GM12878 (cell line): ENCODE results near the gene SPATA3. TPM values are rescaled to one million over a fixed set of nuclear protein-coding genes. Genes with fewer than 3 reads are reported as not detected.
A peak's percentile ranks its signal among the peaks of the same experiment; 100 is the strongest.

ENCODE experiments used
- ATF2 ChIP-seq: IDR thresholded peaks from 2 replicates; pipeline ENCODE4 v1.6.1; 2012; ENCODE audit warnings: low read length, inconsistent platforms
- BRCA1 ChIP-seq: IDR thresholded peaks from 2 replicates; pipeline ENCODE4 v1.6.1; 2011; ENCODE audit warnings: low read depth, low read length, improper control_type of control experiment
- CHD2 ChIP-seq: IDR thresholded peaks from 2 replicates; pipeline ENCODE4 v1.6.1; 2011; ENCODE audit warnings: low read depth, low read length, improper control_type of control experiment, borderline replicate concordance
- CREM ChIP-seq: IDR thresholded peaks from 2 replicates; pipeline ENCODE4 v1.6.1; 2014; ENCODE audit warnings: antibody characterized with exemption, low read depth
- FOS ChIP-seq: IDR thresholded peaks from 3 replicates; pipeline ENCODE4 v1.6.1; 2011; ENCODE audit warnings: borderline replicate concordance; ENCODE audit not compliant: insufficient read length; ENCODE audit errors: extremely low read depth
- JUNB ChIP-seq: IDR thresholded peaks from 2 replicates; pipeline ENCODE4 v1.6.1; 2016; ENCODE audit warnings: antibody characterized with exemption, mild to moderate bottlenecking
- MTA3 ChIP-seq: IDR thresholded peaks from 2 replicates; pipeline ENCODE4 v1.6.1; 2012; ENCODE audit warnings: low read length, inconsistent platforms, borderline replicate concordance
- NFXL1 ChIP-seq: fragments of 450-650 bp; IDR thresholded peaks from 2 replicates; pipeline ENCODE4 v1.6.1; 2017; ENCODE audit warnings: antibody characterized with exemption, mild to moderate bottlenecking, borderline replicate concordance
- POU2F2 ChIP-seq: IDR thresholded peaks from 3 replicates; pipeline ENCODE4 v1.6.1; 2011; ENCODE audit warnings: low read depth, mild to moderate bottlenecking, low read length, borderline replicate concordance
- RAD21 ChIP-seq: IDR thresholded peaks from 2 replicates; pipeline ENCODE4 v1.6.1; 2011; ENCODE audit warnings: mild to moderate bottlenecking, low read depth, low read length, moderate library complexity; ENCODE audit not compliant: insufficient read depth
- SIX5 ChIP-seq: IDR thresholded peaks from 2 replicates; pipeline ENCODE4 v1.6.1; 2011; ENCODE audit warnings: mild to moderate bottlenecking, low read depth, low read length, moderate library complexity; ENCODE audit not compliant: severe bottlenecking
- SRF ChIP-seq, 2 experiments: IDR thresholded peaks; 2 replicates each; pipeline ENCODE4 v1.6.1; 2011; ENCODE audit warnings: low read depth in 2 of 2, low read length in 2 of 2, mild to moderate bottlenecking in 1 of 2, moderate library complexity in 1 of 2
- SUPT20H ChIP-seq: IDR thresholded peaks from 2 replicates; pipeline ENCODE4 v1.6.1; 2011; ENCODE audit warnings: low read depth, mild to moderate bottlenecking, low read length, moderate library complexity, borderline replicate concordance; ENCODE audit not compliant: control insufficient read depth
- TCF7 ChIP-seq: IDR thresholded peaks from 2 replicates; pipeline ENCODE4 v1.6.1; 2014; ENCODE audit warnings: antibody characterized with exemption, borderline replicate concordance
- polyA plus RNA-seq, 11 experiments: library from polyadenylated mRNA; depleted of rRNA in 4 of 11; unstranded in 6 of 11; stranded (reverse) in 5 of 11; fragments of >200 nt; fragmentation: Nextera tagmentation in 4 of 11; fragmentation: Illumina TruSeq in 1 of 11; extraction: Ambion mirVana in 4 of 11; extraction: Trizol in 1 of 11; gene quantifications; 1 replicate in 1 of 11; 2 replicates in 10 of 11; pipeline versions ENCODE4 v1.2.1 to v1.2.3, GENCODE V29; 2011 to 2016; ENCODE audit warnings: inconsistent platforms in 2 of 11, missing spikeins in 2 of 11, low read depth in 1 of 11
- total RNA-seq, 4 experiments: library from RNA; depleted of rRNA in 3 of 4; stranded (reverse); fragments of >200 nt in 3 of 4; fragmentation: Illumina TruSeq in 1 of 4; extraction: Trizol in 1 of 4; gene quantifications; 2 replicates each; pipeline versions ENCODE4 v1.2.1 to v1.2.3, GENCODE V29; 2013 to 2021
- TF ChIP-seq, protein P1 (sequence below): fragments of 450-650 bp; IDR thresholded peaks from 2 replicates; pipeline ENCODE4 v1.6.1; 2016; ENCODE audit warnings: mild to moderate bottlenecking
- TF ChIP-seq, protein P2 (sequence below): IDR thresholded peaks from 2 replicates; pipeline ENCODE4 v1.6.1; 2011; ENCODE audit warnings: borderline replicate concordance, low read depth, mild to moderate bottlenecking, moderate library complexity, mixed read lengths, low read length; ENCODE audit not compliant: insufficient read depth; ENCODE audit errors: extremely low read length
- TF ChIP-seq, protein P3 (sequence below): fragments of 450-650 bp; formaldehyde crosslinking; IDR thresholded peaks from 2 replicates; pipeline ENCODE4 v1.4.0; 2022; ENCODE audit warnings: mild to moderate bottlenecking, moderate library complexity
- TF ChIP-seq, protein P4 (sequence below): fragments of 450-650 bp; IDR thresholded peaks from 2 replicates; pipeline ENCODE4 v1.6.1; 2017; ENCODE audit warnings: mild to moderate bottlenecking, moderate library complexity

Gene SPATA3
- total and polyA plus RNA-seq, 10 of the 15 experiments (the other 5 are each of a cell fraction or from before 2014, with no cell fraction given) = not detected

- TF ChIP-seq, protein P1, sequence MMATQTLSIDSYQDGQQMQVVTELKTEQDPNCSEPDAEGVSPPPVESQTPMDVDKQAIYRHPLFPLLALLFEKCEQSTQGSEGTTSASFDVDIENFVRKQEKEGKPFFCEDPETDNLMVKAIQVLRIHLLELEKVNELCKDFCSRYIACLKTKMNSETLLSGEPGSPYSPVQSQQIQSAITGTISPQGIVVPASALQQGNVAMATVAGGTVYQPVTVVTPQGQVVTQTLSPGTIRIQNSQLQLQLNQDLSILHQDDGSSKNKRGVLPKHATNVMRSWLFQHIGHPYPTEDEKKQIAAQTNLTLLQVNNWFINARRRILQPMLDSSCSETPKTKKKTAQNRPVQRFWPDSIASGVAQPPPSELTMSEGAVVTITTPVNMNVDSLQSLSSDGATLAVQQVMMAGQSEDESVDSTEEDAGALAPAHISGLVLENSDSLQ = no peak
- no peak for TF ChIP-seq MTA3
- no peak for TF ChIP-seq FOS
- TF ChIP-seq RAD21 = peak; percentile 98
- TF ChIP-seq TCF7 = no peak
- TF ChIP-seq, protein P2, sequence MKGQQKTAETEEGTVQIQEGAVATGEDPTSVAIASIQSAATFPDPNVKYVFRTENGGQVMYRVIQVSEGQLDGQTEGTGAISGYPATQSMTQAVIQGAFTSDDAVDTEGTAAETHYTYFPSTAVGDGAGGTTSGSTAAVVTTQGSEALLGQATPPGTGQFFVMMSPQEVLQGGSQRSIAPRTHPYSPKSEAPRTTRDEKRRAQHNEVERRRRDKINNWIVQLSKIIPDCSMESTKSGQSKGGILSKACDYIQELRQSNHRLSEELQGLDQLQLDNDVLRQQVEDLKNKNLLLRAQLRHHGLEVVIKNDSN = no peak
- no peak for TF ChIP-seq BRCA1
- no peak for TF ChIP-seq ATF2
- no peak for TF ChIP-seq SUPT20H
- no peak for TF ChIP-seq SIX5
- TF ChIP-seq CREM = 0 out of 2 replicates have a peak, but pooled peaks have one; percentile 13
- 0 out of 3 replicates have a peak, but pooled peaks have one; percentile 36 for TF ChIP-seq POU2F2
- TF ChIP-seq SRF (IDR thresholded peaks at IDR 0.05; ENCODE audit: low read depth in 2 of 2, low read length in 2 of 2) = no peak
- TF ChIP-seq, protein P3, sequence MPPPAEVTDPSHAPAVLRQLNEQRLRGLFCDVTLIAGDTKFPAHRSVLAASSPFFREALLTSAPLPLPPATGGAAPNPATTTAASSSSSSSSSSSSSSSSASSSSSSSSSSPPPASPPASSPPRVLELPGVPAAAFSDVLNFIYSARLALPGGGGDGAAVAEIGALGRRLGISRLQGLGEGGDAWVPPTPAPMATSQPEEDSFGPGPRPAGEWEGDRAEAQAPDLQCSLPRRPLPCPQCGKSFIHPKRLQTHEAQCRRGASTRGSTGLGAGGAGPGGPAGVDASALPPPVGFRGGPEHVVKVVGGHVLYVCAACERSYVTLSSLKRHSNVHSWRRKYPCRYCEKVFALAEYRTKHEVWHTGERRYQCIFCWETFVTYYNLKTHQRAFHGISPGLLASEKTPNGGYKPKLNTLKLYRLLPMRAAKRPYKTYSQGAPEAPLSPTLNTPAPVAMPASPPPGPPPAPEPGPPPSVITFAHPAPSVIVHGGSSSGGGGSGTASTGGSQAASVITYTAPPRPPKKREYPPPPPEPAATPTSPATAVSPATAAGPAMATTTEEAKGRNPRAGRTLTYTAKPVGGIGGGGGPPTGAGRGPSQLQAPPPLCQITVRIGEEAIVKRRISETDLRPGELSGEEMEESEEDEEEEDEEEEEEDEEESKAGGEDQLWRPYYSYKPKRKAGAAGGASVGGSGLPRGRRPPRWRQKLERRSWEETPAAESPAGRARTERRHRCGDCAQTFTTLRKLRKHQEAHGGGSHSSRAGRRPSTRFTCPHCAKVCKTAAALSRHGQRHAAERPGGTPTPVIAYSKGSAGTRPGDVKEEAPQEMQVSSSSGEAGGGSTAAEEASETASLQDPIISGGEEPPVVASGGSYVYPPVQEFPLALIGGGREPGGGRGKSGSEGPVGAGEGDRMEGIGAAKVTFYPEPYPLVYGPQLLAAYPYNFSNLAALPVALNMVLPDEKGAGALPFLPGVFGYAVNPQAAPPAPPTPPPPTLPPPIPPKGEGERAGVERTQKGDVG (CRISPR knock-in tag) = no peak
- TF ChIP-seq NFXL1 = no peak
- no peak for TF ChIP-seq CHD2
- TF ChIP-seq, protein P4, sequence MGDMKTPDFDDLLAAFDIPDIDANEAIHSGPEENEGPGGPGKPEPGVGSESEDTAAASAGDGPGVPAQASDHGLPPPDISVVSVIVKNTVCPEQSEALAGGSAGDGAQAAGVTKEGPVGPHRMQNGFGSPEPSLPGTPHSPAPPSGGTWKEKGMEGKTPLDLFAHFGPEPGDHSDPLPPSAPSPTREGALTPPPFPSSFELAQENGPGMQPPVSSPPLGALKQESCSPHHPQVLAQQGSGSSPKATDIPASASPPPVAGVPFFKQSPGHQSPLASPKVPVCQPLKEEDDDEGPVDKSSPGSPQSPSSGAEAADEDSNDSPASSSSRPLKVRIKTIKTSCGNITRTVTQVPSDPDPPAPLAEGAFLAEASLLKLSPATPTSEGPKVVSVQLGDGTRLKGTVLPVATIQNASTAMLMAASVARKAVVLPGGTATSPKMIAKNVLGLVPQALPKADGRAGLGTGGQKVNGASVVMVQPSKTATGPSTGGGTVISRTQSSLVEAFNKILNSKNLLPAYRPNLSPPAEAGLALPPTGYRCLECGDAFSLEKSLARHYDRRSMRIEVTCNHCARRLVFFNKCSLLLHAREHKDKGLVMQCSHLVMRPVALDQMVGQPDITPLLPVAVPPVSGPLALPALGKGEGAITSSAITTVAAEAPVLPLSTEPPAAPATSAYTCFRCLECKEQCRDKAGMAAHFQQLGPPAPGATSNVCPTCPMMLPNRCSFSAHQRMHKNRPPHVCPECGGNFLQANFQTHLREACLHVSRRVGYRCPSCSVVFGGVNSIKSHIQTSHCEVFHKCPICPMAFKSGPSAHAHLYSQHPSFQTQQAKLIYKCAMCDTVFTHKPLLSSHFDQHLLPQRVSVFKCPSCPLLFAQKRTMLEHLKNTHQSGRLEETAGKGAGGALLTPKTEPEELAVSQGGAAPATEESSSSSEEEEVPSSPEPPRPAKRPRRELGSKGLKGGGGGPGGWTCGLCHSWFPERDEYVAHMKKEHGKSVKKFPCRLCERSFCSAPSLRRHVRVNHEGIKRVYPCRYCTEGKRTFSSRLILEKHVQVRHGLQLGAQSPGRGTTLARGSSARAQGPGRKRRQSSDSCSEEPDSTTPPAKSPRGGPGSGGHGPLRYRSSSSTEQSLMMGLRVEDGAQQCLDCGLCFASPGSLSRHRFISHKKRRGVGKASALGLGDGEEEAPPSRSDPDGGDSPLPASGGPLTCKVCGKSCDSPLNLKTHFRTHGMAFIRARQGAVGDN = peak; percentile 75
- no peak for TF ChIP-seq JUNB
Observed at GRCh38 chr2:230987137-230988020, 8.5 kb upstream of the SPATA3 start (continued).
